Upper lobe of left lung (tissue), 4 donors: ENCODE data around the gene ANO6.

Experiments
- EP300 ChIP-seq, 4 donors: sonication (generic); formaldehyde crosslinking; IDR thresholded peaks; one replicate each; pipeline ENCODE4 v1.5.1; 2017; ENCODE audit warnings: antibody characterized with exemption in 4 of 4, control low read depth in 2 of 4
- POLR2A ChIP-seq, 4 donors: fragments of 450-650 bp; IDR thresholded peaks; one replicate each; pipeline ENCODE4 v1.5.1; 2016 to 2017; ENCODE audit warnings: antibody characterized with exemption in 4 of 4, mild to moderate bottlenecking in 2 of 4
- TF ChIP-seq, protein P1 (sequence below), 6 experiments: fragments of 450-650 bp in 4 of 6; fragments of 200-600 bp in 2 of 6; sonication (generic) in 2 of 6; IDR thresholded peaks; one replicate each; pipeline ENCODE4 v1.5.1; 2016 to 2019; ENCODE audit warnings: antibody characterized with exemption in 6 of 6

DNA sequence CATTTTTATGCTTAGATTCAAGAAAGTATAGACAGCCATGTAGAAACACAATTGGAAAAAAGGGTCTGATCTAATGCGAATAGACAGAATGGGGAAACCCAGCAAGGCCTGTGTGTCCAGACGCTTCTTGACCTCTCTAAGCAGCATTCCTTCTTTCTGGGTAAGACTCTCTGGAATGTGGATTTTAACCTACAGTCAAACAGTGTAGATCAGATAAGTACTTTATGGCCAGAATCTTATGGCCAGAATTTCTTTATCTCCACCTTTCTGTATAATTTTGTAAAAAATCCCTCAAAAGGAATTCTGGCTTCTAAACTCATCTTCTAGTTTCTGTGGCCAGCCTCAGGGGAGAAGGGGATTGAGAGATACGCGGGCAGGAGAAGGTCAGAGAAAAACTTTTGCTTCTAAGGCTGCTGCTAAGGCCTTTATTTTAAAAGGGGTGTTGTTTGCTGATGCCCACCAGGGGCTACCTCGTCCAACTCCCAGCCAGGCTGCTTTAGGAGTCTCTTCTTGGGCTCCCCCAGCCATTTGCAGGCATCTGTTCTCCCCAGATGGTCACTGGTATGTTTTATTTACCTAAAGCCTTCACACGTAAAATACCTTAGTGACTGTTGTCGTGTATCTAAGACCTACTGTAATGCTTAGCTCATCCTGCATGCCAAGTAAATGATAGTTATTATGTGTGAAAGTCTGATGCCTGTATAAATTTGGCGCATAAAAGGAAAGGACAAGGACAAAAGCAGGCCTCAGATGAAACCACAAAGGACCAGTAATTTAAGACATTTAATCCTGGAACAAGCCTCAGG lies 68.4 kb downstream of the ANO6 start:
- TF ChIP-seq, protein P1, sequence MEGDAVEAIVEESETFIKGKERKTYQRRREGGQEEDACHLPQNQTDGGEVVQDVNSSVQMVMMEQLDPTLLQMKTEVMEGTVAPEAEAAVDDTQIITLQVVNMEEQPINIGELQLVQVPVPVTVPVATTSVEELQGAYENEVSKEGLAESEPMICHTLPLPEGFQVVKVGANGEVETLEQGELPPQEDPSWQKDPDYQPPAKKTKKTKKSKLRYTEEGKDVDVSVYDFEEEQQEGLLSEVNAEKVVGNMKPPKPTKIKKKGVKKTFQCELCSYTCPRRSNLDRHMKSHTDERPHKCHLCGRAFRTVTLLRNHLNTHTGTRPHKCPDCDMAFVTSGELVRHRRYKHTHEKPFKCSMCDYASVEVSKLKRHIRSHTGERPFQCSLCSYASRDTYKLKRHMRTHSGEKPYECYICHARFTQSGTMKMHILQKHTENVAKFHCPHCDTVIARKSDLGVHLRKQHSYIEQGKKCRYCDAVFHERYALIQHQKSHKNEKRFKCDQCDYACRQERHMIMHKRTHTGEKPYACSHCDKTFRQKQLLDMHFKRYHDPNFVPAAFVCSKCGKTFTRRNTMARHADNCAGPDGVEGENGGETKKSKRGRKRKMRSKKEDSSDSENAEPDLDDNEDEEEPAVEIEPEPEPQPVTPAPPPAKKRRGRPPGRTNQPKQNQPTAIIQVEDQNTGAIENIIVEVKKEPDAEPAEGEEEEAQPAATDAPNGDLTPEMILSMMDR (IDR thresholded peaks at IDR 0.05): no peak
- no peak for TF ChIP-seq POLR2A (IDR thresholded peaks at IDR 0.05)
- no peak for TF ChIP-seq EP300 (IDR thresholded peaks at IDR 0.05)
